Keratinocyte (primary cell): ENCODE measurements around the gene LRFN5. TPM values are rescaled to one million over a fixed set of nuclear protein-coding genes. Genes with fewer than 3 reads are reported as not detected.

Experiments used
- DNase-seq: peaks from one replicate; pipeline ENCODE4 v3.0.0-alpha.2; 2011; ENCODE audit warnings: low read depth, missing footprints, low spot score
- FAIRE-seq: peaks from 2 replicates; lab custom pipeline; 2011; peaks lifted over from hg19 to GRCh38; lab: Jason Lieb, UNC
- H2AFZ ChIP-seq: 2 replicates; pipeline ENCODE4 v1.6.0; 2012; ENCODE audit warnings: low read length, control low read depth, inconsistent platforms; ENCODE audit not compliant: control insufficient read depth
- H3K27ac ChIP-seq: 2 replicates; pipeline ENCODE4 v1.5.1; 2011; ENCODE audit warnings: low read length; ENCODE audit not compliant: control insufficient read depth, insufficient read depth
- H3K27me3 ChIP-seq: 3 replicates; pipeline ENCODE4 v1.6.0; 2011; ENCODE audit warnings: low read length; ENCODE audit not compliant: control insufficient read depth, insufficient read depth; ENCODE audit errors: extremely low read depth
- H3K36me3 ChIP-seq, 2 experiments: 2 replicates in 1 of 2; 3 replicates in 1 of 2; pipeline ENCODE4 v1.5.1; 2011; ENCODE audit warnings: low read length in 2 of 2, mild to moderate bottlenecking in 1 of 2; ENCODE audit not compliant: control insufficient read depth in 2 of 2, insufficient read depth in 2 of 2; ENCODE audit errors: extremely low read depth in 1 of 2
- H3K4me1 ChIP-seq: 3 replicates; pipeline ENCODE4 v1.5.1; 2011; ENCODE audit warnings: low read length; ENCODE audit not compliant: control insufficient read depth, insufficient read depth; ENCODE audit errors: extremely low read depth
- H3K4me2 ChIP-seq: 3 replicates; pipeline ENCODE4 v1.6.0; 2011; ENCODE audit warnings: low read depth, low read length; ENCODE audit not compliant: control insufficient read depth, insufficient read depth; ENCODE audit errors: extremely low read depth
- H3K4me3 ChIP-seq, 3 experiments: fragments of 200-600 bp in 1 of 3; sonication (generic) in 1 of 3; 2 replicates in 2 of 3; 3 replicates in 1 of 3; pipeline ENCODE4 v1.5.1; 2011 to 2016; ENCODE audit warnings: low read length in 3 of 3, mild to moderate bottlenecking in 3 of 3, control low read depth in 2 of 3, inconsistent platforms in 1 of 3, low read depth in 1 of 3, mixed read lengths in 1 of 3, mixed run types in 1 of 3, moderate library complexity in 1 of 3; ENCODE audit not compliant: control insufficient read depth in 2 of 3, insufficient read depth in 2 of 3; ENCODE audit errors: extremely low read depth in 1 of 3
- H3K79me2 ChIP-seq: 2 replicates; pipeline ENCODE4 v1.6.0; 2012; ENCODE audit warnings: low read length; ENCODE audit not compliant: control insufficient read depth, insufficient read depth
- H3K9ac ChIP-seq: 3 replicates; pipeline ENCODE4 v1.6.0; 2011; ENCODE audit warnings: low read length; ENCODE audit not compliant: control insufficient read depth, insufficient read depth; ENCODE audit errors: extremely low read depth
- H3K9me1 ChIP-seq: 3 replicates; pipeline ENCODE4 v1.6.0; 2011; ENCODE audit warnings: low read length; ENCODE audit not compliant: control insufficient read depth, insufficient read depth; ENCODE audit errors: extremely low read depth
- H3K9me3 ChIP-seq: 2 replicates; pipeline ENCODE4 v1.5.1; 2012; ENCODE audit warnings: low read depth, low read length; ENCODE audit not compliant: control insufficient read depth
- H4K20me1 ChIP-seq: 3 replicates; pipeline ENCODE4 v1.6.0; 2011; ENCODE audit warnings: low read length; ENCODE audit not compliant: control insufficient read depth, insufficient read depth; ENCODE audit errors: extremely low read depth
- CTCF ChIP-seq, 3 experiments: IDR thresholded peaks in 1 of 3; conservative IDR thresholded peaks in 1 of 3; optimal IDR thresholded peaks in 1 of 3; 2 replicates in 2 of 3; 3 replicates in 1 of 3; pipeline versions ENCODE3 to v1.5.1; 2011; ENCODE audit warnings: low read length in 3 of 3, mild to moderate bottlenecking in 3 of 3, moderate library complexity in 2 of 3, control low read depth in 1 of 3, inconsistent platforms in 1 of 3; ENCODE audit not compliant: insufficient read depth in 2 of 3; ENCODE audit errors: extremely low read depth in 1 of 3
- EZH2 ChIP-seq: IDR thresholded peaks from one replicate; pipeline ENCODE4 v1.6.1; 2012; ENCODE audit warnings: inconsistent platforms, mild to moderate bottlenecking, low read length, moderate library complexity
- dilution Hi-C: fragments of 300-500 bp; cut with MboI; formaldehyde crosslinking; loops from one replicate; pipeline ENCODE4 v1.7.0; 2020; ENCODE audit warnings: low sequenced_read_pairs; ENCODE audit not compliant: extremely low pct_ligation_motif_present
- polyA plus RNA-seq, 5 experiments: library from polyadenylated mRNA; depleted of rRNA in 3 of 5; stranded (reverse) in 3 of 5; stranded (forward) in 1 of 5; unstranded in 1 of 5; fragments of >200 nt; gene quantifications; 1 replicate in 1 of 5; 2 replicates in 3 of 5; 3 replicates in 1 of 5; pipeline versions ENCODE4 v1.2.1 to v1.2.3, GENCODE V29; 2011 to 2012; ENCODE audit warnings: missing spikeins in 2 of 5, low read depth in 1 of 5, low replicate concordance in 1 of 5

LRFN5 gene
- polyA plus RNA-seq, 1 donor (not counting 4 experiments of a cell fraction or from before 2014, with no cell fraction given): not detected

GRCh38 chr14:41623736-41624135 lies 17.1 kb downstream of the LRFN5 start:
- dilution Hi-C loops: no loop called here

GRCh38 chr14:41629876-41630275 lies 23.2 kb downstream of the LRFN5 start:
- Histone ChIP-seq H3K9me3 (no peaks in the 10 kb centered on the region), H3K36me3 (no peaks in the 10 kb centered on the region), H2AFZ (no peak overlapping the region), H3K79me2 (no peaks in the 10 kb centered on the region), H4K20me1 (no peaks in the 10 kb centered on the region), H3K9me1 (no peaks in the 10 kb centered on the region), H3K4me1 (no peaks in the 10 kb centered on the region), H3K4me3 (no peak overlapping the region), H3K4me2 (no peak overlapping the region), H3K27me3 (no peaks in the 10 kb centered on the region), H3K27ac (no peak overlapping the region), H3K9ac (no peak overlapping the region)
- DNase-seq: no peak
- dilution Hi-C loops: no loop called here
- TF ChIP-seq CTCF (optimal IDR thresholded peaks at IDR 0.05 in 1 of 3, IDR thresholded peaks at IDR 0.05 in 1 of 3, conservative IDR thresholded peaks at IDR 0.05 in 1 of 3; ENCODE audit: extremely low read depth in 1 of 3, insufficient read depth in 2 of 3, low read length in 3 of 3): no peak
- no peak for TF ChIP-seq EZH2
- FAIRE-seq: no peak

More at GRCh38 chr14:41623736-41624135, 17.1 kb downstream of the LRFN5 start:
- FAIRE-seq (no peak), DNase-seq (no peak)
- Histone ChIP-seq H2AFZ (no peak overlapping the region), H3K4me2 (no peak overlapping the region), H3K27me3 (no peaks in the 10 kb centered on the region), H3K9me1 (no peaks in the 10 kb centered on the region), H3K4me3 (no peak overlapping the region), H3K79me2 (no peaks in the 10 kb centered on the region), H3K9ac (no peak overlapping the region), H3K36me3 (no peaks in the 10 kb centered on the region), H3K4me1 (no peaks in the 10 kb centered on the region), H3K9me3 (no peaks in the 10 kb centered on the region), H3K27ac (no peak overlapping the region), H4K20me1 (no peaks in the 10 kb centered on the region)
- TF ChIP-seq EZH2: no peak
- no peak for TF ChIP-seq CTCF (optimal IDR thresholded peaks at IDR 0.05 in 1 of 3, IDR thresholded peaks at IDR 0.05 in 1 of 3, conservative IDR thresholded peaks at IDR 0.05 in 1 of 3; ENCODE audit: extremely low read depth in 1 of 3, insufficient read depth in 2 of 3, low read length in 3 of 3)
